Endothelial cell of umbilical vein (primary cell): Measurements from ENCODE around the gene CECR2. TPM values are rescaled to one million over a fixed set of nuclear protein-coding genes. Genes with fewer than 3 reads are reported as not detected.

Experiments used
- BruUV-seq: library from RNA; stranded (reverse); fragments of 400-500 nt; replicated peaks from 2 replicates; lab custom pipeline; 2021; lab: Mats Ljungman, UMichigan
- CTCF ChIA-PET: fragments of 300-600, 350-600 bp; sonication (Branson Sonifier 250); formaldehyde crosslinking; loops from one replicate; lab custom pipeline; 2021; ENCODE audit warnings: antibody characterized with exemption, inconsistent platforms; lab: Charles Lee
- POLR2A ChIA-PET: fragments of 300-600, 350-600 bp; sonication (Branson Sonifier 250); formaldehyde crosslinking; loops from one replicate; lab custom pipeline; 2021; ENCODE audit warnings: antibody characterized with exemption, inconsistent platforms; lab: Charles Lee
- DNase-seq: peaks from one replicate; pipeline ENCODE4 v3.0.0-alpha.2; 2011; ENCODE audit warnings: low read depth, low spot score
- FAIRE-seq: peaks from 2 replicates; lab custom pipeline; 2011; peaks lifted over from hg19 to GRCh38; lab: Jason Lieb, UNC
- H2AFZ ChIP-seq: 2 replicates; pipeline ENCODE4 v1.6.0; 2012; ENCODE audit warnings: low read depth, low read length, control low read depth, inconsistent platforms
- H3K27ac ChIP-seq: 2 replicates; pipeline ENCODE4 v1.5.1; 2011; ENCODE audit warnings: low read depth, mild to moderate bottlenecking, control low read depth, low read length, moderate library complexity; ENCODE audit not compliant: insufficient read depth
- H3K27me3 ChIP-seq, 2 experiments: 2 replicates each; pipeline versions ENCODE4 v1.6.0 to v1.6.1; 2011; ENCODE audit warnings: low read length in 2 of 2, mixed read lengths in 1 of 2; ENCODE audit not compliant: control insufficient read depth in 2 of 2, insufficient read depth in 2 of 2
- H3K36me3 ChIP-seq, 2 experiments: 2 replicates in 1 of 2; 3 replicates in 1 of 2; pipeline ENCODE4 v1.5.1; 2011; ENCODE audit warnings: low read length in 2 of 2, mild to moderate bottlenecking in 1 of 2, moderate library complexity in 1 of 2; ENCODE audit not compliant: control insufficient read depth in 2 of 2, insufficient read depth in 2 of 2; ENCODE audit errors: extremely low read depth in 1 of 2
- H3K4me1 ChIP-seq: 3 replicates; pipeline ENCODE4 v1.5.1; 2011; ENCODE audit warnings: mild to moderate bottlenecking, low read length; ENCODE audit not compliant: control insufficient read depth, insufficient read depth; ENCODE audit errors: extremely low read depth
- H3K4me2 ChIP-seq: 2 replicates; pipeline ENCODE4 v1.6.1; 2011; ENCODE audit warnings: low read length, control low read depth, mixed read lengths; ENCODE audit not compliant: insufficient read depth
- H3K4me3 ChIP-seq, 3 experiments: fragments of 200-600 bp in 1 of 3; sonication (generic), shearing (Covaris generic) in 1 of 3; replicated peaks in 1 of 3; 2 replicates each; pipeline ENCODE4 v1.5.1; 2011 to 2016; ENCODE audit warnings: control low read depth in 3 of 3, low read length in 3 of 3, mild to moderate bottlenecking in 2 of 3, inconsistent platforms in 1 of 3, low read depth in 1 of 3, moderate library complexity in 1 of 3; ENCODE audit not compliant: insufficient read depth in 1 of 3
- H3K79me2 ChIP-seq: 2 replicates; pipeline ENCODE4 v1.6.0; 2012; ENCODE audit warnings: low read length, inconsistent platforms; ENCODE audit not compliant: control insufficient read depth, insufficient read depth
- H3K9ac ChIP-seq: replicated peaks from 2 replicates; pipeline ENCODE3; 2011; ENCODE audit warnings: low read length, control low read depth; ENCODE audit not compliant: insufficient read depth; ENCODE audit errors: extremely low read depth
- H3K9me1 ChIP-seq: replicated peaks from 3 replicates; pipeline ENCODE4 v1.6.0; 2011; ENCODE audit warnings: mild to moderate bottlenecking, low read length; ENCODE audit not compliant: control insufficient read depth, insufficient read depth; ENCODE audit errors: extremely low read depth
- H3K9me3 ChIP-seq: replicated peaks from 2 replicates; pipeline ENCODE4 v1.5.1; 2012; ENCODE audit warnings: low read length, inconsistent platforms; ENCODE audit not compliant: control insufficient read depth, insufficient read depth
- H4K20me1 ChIP-seq: replicated peaks from 2 replicates; pipeline ENCODE3; 2011; ENCODE audit warnings: mild to moderate bottlenecking, low read length; ENCODE audit not compliant: control insufficient read depth, insufficient read depth; ENCODE audit errors: extremely low read depth
- EZH2 ChIP-seq: IDR thresholded peaks from 2 replicates; pipeline ENCODE4 v1.6.1; 2012; ENCODE audit warnings: borderline replicate concordance, low read depth, mild to moderate bottlenecking, moderate library complexity, low read length, inconsistent platforms; ENCODE audit not compliant: severe bottlenecking
- FOS ChIP-seq: IDR thresholded peaks from 2 replicates; pipeline ENCODE4 v1.6.1; 2011; ENCODE audit warnings: mild to moderate bottlenecking, low read length, moderate library complexity, borderline replicate concordance; ENCODE audit not compliant: insufficient read depth
- GATA2 ChIP-seq: IDR thresholded peaks from 2 replicates; pipeline ENCODE4 v1.7.0; 2011; ENCODE audit warnings: low read depth, mild to moderate bottlenecking, moderate library complexity, mixed read lengths, low read length; ENCODE audit not compliant: insufficient read length, insufficient read depth
- JUN ChIP-seq: IDR thresholded peaks from 2 replicates; pipeline ENCODE4 v1.6.1; 2011; ENCODE audit warnings: borderline replicate concordance, low read depth; ENCODE audit not compliant: insufficient read length, insufficient read depth
- MYC ChIP-seq: IDR thresholded peaks from one replicate; pipeline ENCODE4 v1.6.1; 2011; ENCODE audit warnings: mild to moderate bottlenecking, low read depth, low read length
- POLR2A ChIP-seq: IDR thresholded peaks from 2 replicates; pipeline ENCODE4 v1.6.1; 2012; ENCODE audit warnings: low read depth, mild to moderate bottlenecking, control low read depth, low read length
- POLR2AphosphoS5 ChIP-seq: IDR thresholded peaks from 2 replicates; pipeline ENCODE4 v1.6.1; 2012; ENCODE audit warnings: low read depth, mild to moderate bottlenecking, control low read depth, low read length, moderate library complexity; ENCODE audit not compliant: insufficient read depth
- dilution Hi-C: fragments of 300-500 bp; cut with MboI; formaldehyde crosslinking; loops from one replicate; pipeline ENCODE4 v1.15.0; 2019; ENCODE audit warnings: low sequenced_read_pairs; ENCODE audit not compliant: extremely low pct_ligation_motif_present
- intact Hi-C: fragments of 100-400 bp; cut with micrococcal nuclease; formaldehyde crosslinking; loops from one replicate; pipeline ENCODE4 v1.10.0; 2022
- polyA plus RNA-seq, 4 experiments: library from polyadenylated mRNA; depleted of rRNA in 3 of 4; stranded (reverse) in 3 of 4; unstranded in 1 of 4; fragments of >200 nt; gene quantifications; 2 replicates each; pipeline versions ENCODE4 v1.2.1 to v1.2.3, GENCODE V29; 2011 to 2012; ENCODE audit warnings: missing spikeins in 1 of 4
- total RNA-seq: library from RNA; stranded (reverse); gene quantifications from 2 replicates; pipeline ENCODE4 v1.2.3, GENCODE V29; 2021
- TF ChIP-seq, protein P1 (sequence below), 2 donors: IDR thresholded peaks; 1 replicate in 1 of 2; 2 replicates in 1 of 2; pipeline ENCODE4 v1.5.1; 2011; ENCODE audit warnings: low read length in 2 of 2, mild to moderate bottlenecking in 2 of 2, moderate library complexity in 2 of 2, control low read depth in 1 of 2, inconsistent platforms in 1 of 2, low read depth in 1 of 2; ENCODE audit not compliant: insufficient read depth in 1 of 2; ENCODE audit errors: extremely low read depth in 1 of 2
- TF ChIP-seq, protein P2 (sequence below): IDR thresholded peaks from 2 replicates; pipeline ENCODE4 v1.6.1; 2011; ENCODE audit not compliant: insufficient read depth, insufficient read length

The CECR2 gene
- total and polyA plus RNA-seq, 2 donors (not counting 3 experiments of a cell fraction or from before 2014, with no cell fraction given), result 0.01 TPM; not detected in 1

DNA sequence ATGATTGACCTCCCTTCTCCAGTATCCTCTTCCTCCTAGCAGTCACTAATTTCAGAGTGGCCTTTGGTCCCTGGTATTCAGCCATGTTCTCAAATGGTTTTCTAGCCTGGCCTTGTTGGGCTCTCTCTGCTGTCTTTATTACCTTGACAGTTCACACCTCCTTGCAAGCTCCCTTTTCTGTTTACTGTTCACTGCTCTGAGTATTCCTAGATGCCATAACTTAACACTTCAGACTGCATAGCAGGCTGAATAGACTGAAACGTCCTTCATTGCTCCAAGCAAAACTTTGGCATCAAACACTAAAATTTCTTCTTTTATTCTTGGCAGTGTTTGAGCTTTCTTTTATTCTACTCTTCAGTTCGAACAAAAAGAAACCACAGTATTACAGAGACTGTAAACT lies 144.4 kb downstream of the CECR2 start:
- ChIA-PET POLR2A (no interaction called here), CTCF (interaction anchor here (1.8 kb wide), 1 partner anchor 12 kb away, joined by 5 read pairs; no protein-coding TSS in a partner anchor)
- Histone ChIP-seq H3K27ac (no peak overlapping the region), H3K9me1 (no peaks in the 10 kb centered on the region), H4K20me1 (no peaks in the 10 kb centered on the region), H3K4me2 (no peak overlapping the region), H3K4me1 (no peaks in the 10 kb centered on the region), H2AFZ (no peak overlapping the region), H3K9me3 (no peaks in the 10 kb centered on the region), H3K36me3 (no peaks in the 10 kb centered on the region), H3K79me2 (no peaks in the 10 kb centered on the region), H3K27me3 (no peaks in the 10 kb centered on the region), H3K4me3 (no peak overlapping the region), H3K9ac (no peak overlapping the region)
- BruUV-seq, result no TSS peak
- FAIRE-seq (no peak), DNase-seq (no peak)
- dilution Hi-C loops (no loop called here), intact Hi-C loops (no loop called here)
- TF ChIP-seq GATA2 (no peak), EZH2 (no peak), JUN (no peak), FOS (no peak), POLR2AphosphoS5 (no peak), POLR2A (no peak), MYC (no peak)
- TF ChIP-seq, protein P1, sequence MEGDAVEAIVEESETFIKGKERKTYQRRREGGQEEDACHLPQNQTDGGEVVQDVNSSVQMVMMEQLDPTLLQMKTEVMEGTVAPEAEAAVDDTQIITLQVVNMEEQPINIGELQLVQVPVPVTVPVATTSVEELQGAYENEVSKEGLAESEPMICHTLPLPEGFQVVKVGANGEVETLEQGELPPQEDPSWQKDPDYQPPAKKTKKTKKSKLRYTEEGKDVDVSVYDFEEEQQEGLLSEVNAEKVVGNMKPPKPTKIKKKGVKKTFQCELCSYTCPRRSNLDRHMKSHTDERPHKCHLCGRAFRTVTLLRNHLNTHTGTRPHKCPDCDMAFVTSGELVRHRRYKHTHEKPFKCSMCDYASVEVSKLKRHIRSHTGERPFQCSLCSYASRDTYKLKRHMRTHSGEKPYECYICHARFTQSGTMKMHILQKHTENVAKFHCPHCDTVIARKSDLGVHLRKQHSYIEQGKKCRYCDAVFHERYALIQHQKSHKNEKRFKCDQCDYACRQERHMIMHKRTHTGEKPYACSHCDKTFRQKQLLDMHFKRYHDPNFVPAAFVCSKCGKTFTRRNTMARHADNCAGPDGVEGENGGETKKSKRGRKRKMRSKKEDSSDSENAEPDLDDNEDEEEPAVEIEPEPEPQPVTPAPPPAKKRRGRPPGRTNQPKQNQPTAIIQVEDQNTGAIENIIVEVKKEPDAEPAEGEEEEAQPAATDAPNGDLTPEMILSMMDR (IDR thresholded peaks at IDR 0.05; ENCODE audit: extremely low read depth in 1 of 2, insufficient read depth in 1 of 2, low read depth in 1 of 2, low read length in 2 of 2), result no peak
- TF ChIP-seq, protein P2, sequence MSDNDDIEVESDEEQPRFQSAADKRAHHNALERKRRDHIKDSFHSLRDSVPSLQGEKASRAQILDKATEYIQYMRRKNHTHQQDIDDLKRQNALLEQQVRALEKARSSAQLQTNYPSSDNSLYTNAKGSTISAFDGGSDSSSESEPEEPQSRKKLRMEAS, result no peak
